D721Med (cell line): ENCODE results near the gene OTOS.

Experiments used
- DNase-seq: peaks from one replicate; pipeline ENCODE4 v3.0.0; 2011; ENCODE audit warnings: low spot score; ENCODE audit not compliant: insufficient read length
- FAIRE-seq: peaks from 2 replicates; lab custom pipeline; 2011; peaks lifted over from hg19 to GRCh38; lab: Jason Lieb, UNC
- TF ChIP-seq, protein P1 (sequence below): IDR thresholded peaks from 2 replicates; pipeline ENCODE4 v1.5.1; 2012; ENCODE audit warnings: mild to moderate bottlenecking, control low read depth; ENCODE audit not compliant: insufficient read depth; ENCODE audit errors: missing control alignments

The OTOS gene

DNA sequence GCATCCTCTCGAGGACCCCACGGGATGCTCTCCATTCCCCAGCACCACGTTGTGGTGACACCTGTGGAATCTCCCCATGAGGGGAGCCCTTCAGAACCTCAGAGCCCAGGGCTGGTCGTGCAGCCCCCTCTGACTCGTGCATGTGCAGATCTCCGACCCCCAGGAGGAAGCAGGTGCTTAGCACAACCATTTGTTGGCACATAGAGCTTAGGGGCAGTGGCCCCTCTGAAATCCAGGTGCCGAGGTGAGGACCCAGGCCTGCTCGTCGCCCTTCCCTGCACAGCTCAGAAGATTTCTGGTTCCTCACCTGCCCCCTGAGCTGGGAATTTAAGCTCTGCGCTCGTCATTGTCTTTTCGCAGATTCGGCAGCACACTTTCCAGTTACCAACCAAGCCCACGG lies 1.3 kb upstream of the OTOS start:
- TF ChIP-seq, protein P1, sequence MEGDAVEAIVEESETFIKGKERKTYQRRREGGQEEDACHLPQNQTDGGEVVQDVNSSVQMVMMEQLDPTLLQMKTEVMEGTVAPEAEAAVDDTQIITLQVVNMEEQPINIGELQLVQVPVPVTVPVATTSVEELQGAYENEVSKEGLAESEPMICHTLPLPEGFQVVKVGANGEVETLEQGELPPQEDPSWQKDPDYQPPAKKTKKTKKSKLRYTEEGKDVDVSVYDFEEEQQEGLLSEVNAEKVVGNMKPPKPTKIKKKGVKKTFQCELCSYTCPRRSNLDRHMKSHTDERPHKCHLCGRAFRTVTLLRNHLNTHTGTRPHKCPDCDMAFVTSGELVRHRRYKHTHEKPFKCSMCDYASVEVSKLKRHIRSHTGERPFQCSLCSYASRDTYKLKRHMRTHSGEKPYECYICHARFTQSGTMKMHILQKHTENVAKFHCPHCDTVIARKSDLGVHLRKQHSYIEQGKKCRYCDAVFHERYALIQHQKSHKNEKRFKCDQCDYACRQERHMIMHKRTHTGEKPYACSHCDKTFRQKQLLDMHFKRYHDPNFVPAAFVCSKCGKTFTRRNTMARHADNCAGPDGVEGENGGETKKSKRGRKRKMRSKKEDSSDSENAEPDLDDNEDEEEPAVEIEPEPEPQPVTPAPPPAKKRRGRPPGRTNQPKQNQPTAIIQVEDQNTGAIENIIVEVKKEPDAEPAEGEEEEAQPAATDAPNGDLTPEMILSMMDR, result no peak
- DNase-seq, result no peak
- no peak for FAIRE-seq

DNA sequence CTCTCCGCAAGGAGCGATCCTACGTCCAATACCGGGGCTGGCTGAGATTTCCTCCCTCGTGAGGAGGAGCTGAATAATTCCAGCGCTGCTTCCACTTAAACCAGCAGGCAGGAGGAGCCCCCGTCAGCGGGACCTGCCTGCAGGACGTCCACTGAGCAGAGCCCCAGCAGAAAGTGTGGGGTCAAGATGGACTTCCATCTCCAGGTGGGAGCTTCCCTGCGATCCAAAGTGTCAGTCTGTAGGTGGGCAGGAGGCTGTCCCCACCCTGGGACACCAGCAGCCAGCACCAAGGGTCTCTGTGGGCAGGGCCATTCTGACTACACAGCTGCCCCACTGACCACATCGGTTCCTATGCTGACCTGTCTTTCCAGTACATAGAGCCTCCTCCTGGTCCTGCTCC lies 462 bp upstream of the OTOS start:
- TF ChIP-seq, protein P1, result no peak
- FAIRE-seq, result no peak
- DNase-seq, result no peak

DNA sequence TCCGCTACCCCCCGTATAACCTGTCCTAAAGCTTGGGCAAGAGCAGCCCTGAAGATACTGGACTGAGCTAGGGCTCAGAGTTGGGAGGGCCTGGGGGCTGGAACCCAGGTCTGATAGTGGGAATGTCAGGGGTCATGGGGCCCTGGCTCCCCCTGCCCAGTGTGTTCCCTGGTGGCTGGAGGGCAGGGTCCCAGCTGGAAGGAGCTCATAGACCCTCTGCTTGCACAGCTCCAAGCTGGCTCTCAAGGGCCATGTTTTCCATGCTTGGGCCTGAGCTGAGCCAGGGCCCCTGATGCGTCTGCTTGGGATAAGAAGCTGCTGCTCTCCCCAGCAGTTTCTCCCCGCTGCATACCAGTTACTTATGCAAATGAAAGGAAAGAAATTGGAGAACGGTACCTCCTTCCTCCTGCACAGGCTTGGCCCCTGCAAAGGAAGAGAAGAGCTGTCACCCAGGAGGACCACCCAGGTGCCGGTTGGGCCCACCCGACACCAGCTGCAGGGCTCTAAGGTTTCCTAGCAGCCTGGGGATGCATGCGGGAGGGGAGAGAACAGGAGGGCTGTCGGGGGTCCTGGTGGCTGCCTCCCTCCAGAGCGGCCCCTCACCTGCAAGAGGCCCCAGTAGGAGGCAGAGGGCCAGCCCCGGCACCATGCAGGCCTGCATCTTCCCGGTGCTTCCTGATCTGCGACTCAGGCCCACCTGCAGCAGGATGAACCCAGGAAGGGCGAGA lies 628 bp downstream of the OTOS start:
- DNase-seq, result no peak
- no peak for FAIRE-seq

DNA sequence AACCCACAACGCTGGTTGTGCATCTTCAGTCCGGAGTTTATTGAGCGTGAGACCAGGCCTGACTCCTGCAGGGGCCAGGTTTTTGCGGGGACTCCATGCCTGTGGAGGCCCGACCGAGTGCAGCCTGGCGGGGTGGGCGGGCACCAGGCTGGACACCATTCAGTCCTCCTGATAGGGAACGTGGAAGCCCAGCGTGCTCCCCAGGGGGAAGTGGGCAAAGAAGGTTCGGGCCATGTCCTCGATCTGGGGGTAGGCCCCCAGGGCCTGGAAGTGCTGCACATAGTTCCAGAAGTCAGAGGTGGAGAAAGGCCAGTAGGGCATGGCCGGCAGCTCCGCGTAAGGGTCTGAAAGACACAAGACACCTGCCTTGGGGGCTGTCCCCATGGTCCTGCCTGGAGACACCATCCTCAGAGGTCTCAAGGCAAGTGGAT lies 1.4 kb downstream of the OTOS start:
- TF ChIP-seq, protein P1, result no peak
- FAIRE-seq (no peak), DNase-seq (no peak)

More for the DNA sequence above, 628 bp downstream of the OTOS start:
- TF ChIP-seq, protein P1, result no peak

DNA sequence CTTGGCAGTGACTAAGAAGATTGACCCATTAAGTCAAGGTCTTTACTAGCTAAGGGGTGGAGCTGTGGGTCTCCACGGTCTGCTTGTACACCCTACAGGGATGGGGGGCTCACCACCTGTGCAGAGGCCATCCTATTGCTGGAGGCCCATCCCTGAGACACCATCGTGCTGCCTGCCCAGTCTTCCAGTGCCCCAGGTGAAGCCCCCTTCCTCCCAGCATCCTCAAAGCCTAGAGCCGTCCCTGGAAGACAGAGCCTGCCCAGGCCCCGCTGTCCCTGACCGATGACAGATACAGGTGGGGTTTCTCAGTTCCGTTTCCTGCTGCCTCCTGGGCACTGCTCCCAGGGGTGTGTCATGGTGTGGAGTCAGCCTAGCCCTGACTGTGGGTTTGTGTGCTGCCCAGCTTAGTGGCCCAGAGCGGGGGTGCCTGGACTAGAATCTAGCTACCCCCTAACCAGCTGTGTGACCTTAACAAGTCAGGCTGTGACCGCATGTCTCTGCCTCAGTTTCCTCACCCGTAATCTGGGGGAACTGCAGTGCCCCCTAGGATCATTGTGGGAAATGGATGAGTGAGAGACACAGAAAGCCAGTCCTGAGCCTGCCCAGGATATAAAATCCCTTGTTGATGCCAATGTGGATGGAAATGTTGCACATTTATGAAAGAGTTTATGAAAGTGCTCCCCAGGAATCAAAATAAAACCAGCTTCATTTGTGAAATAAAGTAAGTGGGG lies 2.0 kb downstream of the OTOS start:
- FAIRE-seq, result no peak
- no peak for DNase-seq
- TF ChIP-seq, protein P1, result no peak

DNA sequence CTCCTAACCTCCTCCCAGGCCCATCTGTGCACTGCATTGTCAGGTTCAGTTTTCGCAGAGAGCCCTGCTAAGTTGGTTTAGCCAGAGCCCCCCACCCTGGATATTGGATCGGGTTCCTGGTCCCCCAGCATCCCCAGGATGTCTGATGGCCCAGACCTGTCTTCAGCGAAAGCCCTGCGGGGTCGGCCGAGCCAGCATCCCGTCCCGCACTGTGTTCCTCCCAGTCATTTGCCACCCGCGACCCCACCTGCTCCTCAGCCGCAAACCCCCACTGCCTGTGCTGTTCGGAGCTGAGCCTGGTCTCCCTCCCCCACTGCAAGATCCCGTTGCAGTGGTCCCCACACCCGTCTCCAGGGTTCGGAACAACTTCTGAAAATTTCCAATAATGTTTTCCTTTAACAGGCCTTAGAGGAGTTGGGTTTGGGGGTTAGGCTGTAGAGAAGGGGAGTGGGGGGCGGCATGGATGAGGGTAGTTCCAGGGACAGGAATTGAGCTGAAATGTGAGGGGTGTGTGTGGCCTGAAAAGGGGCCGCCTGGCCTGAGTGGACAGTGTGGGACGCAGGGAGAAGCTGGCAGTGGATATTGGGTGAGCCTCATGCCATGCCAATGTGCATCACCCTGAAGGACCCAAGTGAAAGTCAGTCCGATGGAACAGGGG lies 2.7 kb downstream of the OTOS start:
- FAIRE-seq (no peak), DNase-seq (no peak)
- TF ChIP-seq, protein P1, result no peak
